ENCODE measurements around the gene OR4D5. TPM values are rescaled to one million over a fixed set of nuclear protein-coding genes. Genes with fewer than 3 reads are reported as not detected.

The OR4D5 gene
- total RNA-seq, 1 donor from 2014 or later: not detected

GRCh38 chr11:123976770-123977560, 37.5 kb downstream of the OR4D5 start:
- no peaks in the 10 kb centered on the region for H3K4me1 Mint-ChIP-seq (ENCODE audit: low read depth)
- H3K36me3 Mint-ChIP-seq (ENCODE audit: low read depth): no peaks in the 10 kb centered on the region
- no peak overlapping the region for H3K27ac Mint-ChIP-seq
- intact Hi-C loops (cut with micrococcal nuclease): no loop called here
- no peak for DNase-seq (ENCODE audit: low spot score)
- no peaks in the 10 kb centered on the region for H3K9me3 Mint-ChIP-seq
- H3K27me3 Mint-ChIP-seq (ENCODE audit: insufficient read depth): no peaks in the 10 kb centered on the region
- no peak overlapping the region for H3K4me3 Mint-ChIP-seq

GRCh38 chr11:123977731-123978347, 38.4 kb downstream of the OR4D5 start, which contains the start of gene OR10S1:
TSS of gene OR10S1 (minus strand) at chr11:123977781. CDS start at chr11:123977664, 117 bp downstream.
- Mint-ChIP-seq H3K27me3 (ENCODE audit: insufficient read depth) (no peaks in the 10 kb centered on the region), H3K4me1 (ENCODE audit: low read depth) (no peaks in the 10 kb centered on the region), H3K27ac (no peak within 1 kb of the TSS), H3K36me3 (ENCODE audit: low read depth) (no peaks in the 10 kb centered on the region), H3K9me3 (no peaks in the 10 kb centered on the region), H3K4me3 (no peak within 1 kb of the TSS)
- intact Hi-C loops (cut with micrococcal nuclease): no loop called here
- no peak for DNase-seq (ENCODE audit: low spot score)

DNA sequence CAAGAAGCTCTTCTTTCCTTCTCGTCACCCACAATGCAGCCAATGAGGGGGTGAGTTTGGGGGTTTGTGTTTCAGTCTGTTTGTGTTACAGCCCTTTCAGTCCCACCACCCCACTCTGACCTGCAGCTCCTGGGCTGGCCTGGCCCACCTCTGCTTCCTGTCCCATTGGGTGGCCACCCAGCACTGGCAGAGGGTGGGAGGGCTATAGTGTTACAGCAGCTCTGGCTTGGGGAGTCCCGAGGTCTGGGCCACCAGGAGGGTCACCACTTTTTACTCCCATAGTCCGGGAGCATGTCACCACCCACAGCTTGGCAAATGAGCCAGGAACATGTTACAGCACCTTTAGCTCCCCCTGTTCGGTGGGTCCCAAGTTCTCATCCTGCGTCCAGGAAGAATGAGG, 39.9 kb downstream of the OR4D5 start:
- Mint-ChIP-seq H3K27ac (no peak overlapping the region), H3K36me3 (ENCODE audit: low read depth) (no peaks in the 10 kb centered on the region), H3K4me1 (ENCODE audit: low read depth) (no peaks in the 10 kb centered on the region), H3K4me3 (no peak overlapping the region), H3K27me3 (ENCODE audit: insufficient read depth) (no peaks in the 10 kb centered on the region), H3K9me3 (no peaks in the 10 kb centered on the region)
- intact Hi-C loops (cut with micrococcal nuclease): no loop called here
- no peak for DNase-seq (ENCODE audit: low spot score)

Other genes with a start within 250 kb of the OR4D5 start
- 26.6 and 27.5 TPM in 2 replicates for gene ZNF202, start 198.0 kb upstream of the OR4D5 start, total RNA-seq
- not detected in 2 replicates for gene OR6X1, start 185.1 kb upstream of the OR4D5 start, total RNA-seq
- gene OR6M1, start 133.3 kb upstream of the OR4D5 start, total RNA-seq: not detected in 2 replicates
- not detected in 2 replicates for gene TMEM225, start 53.9 kb upstream of the OR4D5 start, total RNA-seq
- not detected in 2 replicates for gene OR8D4, start 37.5 kb upstream of the OR4D5 start, total RNA-seq
- gene OR6T1, start 4.2 kb downstream of the OR4D5 start, total RNA-seq: not detected in 2 replicates
- gene OR10S1, start 38.2 kb downstream of the OR4D5 start, total RNA-seq: not detected in 2 replicates
- gene OR10G6, start 55.5 kb downstream of the OR4D5 start, total RNA-seq: not detected in 2 replicates
- not detected in 2 replicates for gene OR10G4, start 73.4 kb downstream of the OR4D5 start, total RNA-seq
- not detected in 2 replicates for gene OR10G9, start 83.4 kb downstream of the OR4D5 start, total RNA-seq
- not detected in 2 replicates for gene OR10G8, start 87.2 kb downstream of the OR4D5 start, total RNA-seq
- not detected in 2 replicates for gene OR10G7, start 101.7 kb downstream of the OR4D5 start, total RNA-seq
- 7.9 and 8.0 TPM in 2 replicates for gene VWA5A, start 175.8 kb downstream of the OR4D5 start, total RNA-seq
- gene OR10D3, start 243.7 kb downstream of the OR4D5 start, total RNA-seq: not detected in 2 replicates

Measured in activated T-helper 1 cell treated with anti-CD3 and anti-CD28 coated beads, Interleukin-12 subunit alpha, Interleukin-12 subunit beta, Interleukin-2, Interleukin-4 antibody, amounts not matched to agents 30 ng/mL and 10 ng/mL and 1 ng/mL, durations not matched to agents 14 hours and 24 hours and 36 hours (primary cell).